Measurements from ENCODE around the gene CD81.
A peak's percentile ranks its signal among the peaks of the same experiment; 100 is the strongest.

Gene CD81

DNA sequence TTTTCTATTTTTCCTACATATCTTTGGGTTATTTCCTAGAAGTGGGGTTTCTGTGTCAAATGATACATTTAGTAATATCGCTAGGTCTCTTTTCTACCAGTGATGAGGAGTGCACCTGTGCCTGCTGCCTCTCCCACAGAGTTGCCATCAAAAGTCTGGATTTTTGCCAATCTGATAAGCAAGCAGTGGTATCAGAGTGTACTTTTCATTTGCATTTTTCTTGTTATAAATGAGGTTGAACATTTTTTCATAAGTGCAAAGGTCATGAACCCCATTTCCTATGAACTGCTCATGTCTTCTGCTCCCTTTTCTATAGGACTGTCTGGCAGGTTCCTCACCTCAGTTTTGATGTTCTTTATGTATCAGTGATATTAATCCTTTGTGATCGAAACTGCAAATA is 65.5 kb downstream of the CD81 start:
- DNase-seq, result peak in 1 of 2 donors; percentile 78

DNA sequence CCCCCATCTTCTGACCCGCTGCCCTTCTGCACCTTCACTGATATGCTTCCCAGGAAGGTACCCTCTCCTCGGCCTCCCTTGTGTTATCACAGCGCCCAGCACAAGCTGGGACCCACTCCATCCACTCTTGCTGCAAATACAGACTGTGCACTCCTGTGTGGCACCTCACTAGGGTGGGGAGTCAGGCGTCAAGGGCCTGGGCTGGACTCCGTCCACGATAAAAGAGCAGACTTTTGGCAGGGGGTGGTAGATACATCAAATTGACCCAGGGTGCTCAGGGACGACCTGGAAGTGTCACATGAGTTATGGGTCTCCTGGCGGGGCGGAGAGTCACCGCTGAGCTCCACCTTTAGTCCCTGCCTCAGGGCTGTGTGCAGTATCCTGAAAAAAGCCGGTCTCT is 66.3 kb downstream of the CD81 start:
- no peak for DNase-seq

DNA sequence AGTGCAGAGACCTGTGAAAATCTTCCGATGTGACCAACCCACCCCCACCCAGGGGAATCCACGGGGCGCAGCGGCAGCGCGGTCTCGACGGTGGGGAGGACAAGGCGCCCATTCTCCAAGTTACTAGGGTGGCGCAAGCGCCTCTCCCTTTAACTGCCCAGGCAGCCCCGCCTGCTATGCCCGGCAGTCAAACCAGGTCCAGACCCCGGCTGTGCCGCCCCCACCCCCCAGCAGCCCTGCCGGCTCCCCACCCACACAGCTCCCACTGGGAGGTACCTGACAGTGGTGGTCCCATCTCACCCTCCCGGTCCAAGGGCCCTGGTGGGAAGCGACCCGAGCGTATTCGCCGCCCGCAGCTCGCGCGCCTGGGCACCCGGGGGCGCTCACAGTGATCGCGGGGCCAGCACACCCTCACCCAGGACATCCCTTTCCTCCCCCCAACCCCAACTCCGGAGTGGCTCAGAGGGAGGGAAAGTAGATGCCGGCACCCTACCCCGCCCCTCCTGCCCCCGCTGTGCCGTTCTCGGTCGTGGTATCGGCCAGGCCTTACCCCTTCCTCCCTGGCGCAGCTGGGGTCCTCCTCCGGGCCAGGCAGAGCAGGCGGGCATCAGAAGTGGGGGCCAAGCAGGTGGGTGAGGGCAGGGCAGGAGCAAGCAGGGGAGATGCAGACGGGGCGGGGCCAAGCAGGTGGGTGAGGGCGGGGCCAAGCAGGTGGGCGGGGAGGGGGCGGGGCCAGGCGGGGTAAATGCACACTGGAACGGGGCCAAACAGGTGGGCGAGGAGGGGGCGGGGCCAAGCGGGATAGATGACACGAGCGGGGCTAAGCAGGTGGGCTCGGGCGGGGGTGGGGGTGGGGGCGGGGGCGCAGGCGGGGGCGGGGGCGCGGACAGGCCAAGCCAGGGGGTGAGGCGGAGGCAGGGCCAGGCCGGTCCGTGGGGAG is 67.0 kb downstream of the CD81 start, which contains the start of gene TRPM5:
Gene TRPM5 (minus strand): TSS at position 634 of the 940 bp plus-strand sequence. CDS start 21,478 bp downstream, outside the sequence.
- peak; percentile 73 to 74 for DNase-seq

DNA sequence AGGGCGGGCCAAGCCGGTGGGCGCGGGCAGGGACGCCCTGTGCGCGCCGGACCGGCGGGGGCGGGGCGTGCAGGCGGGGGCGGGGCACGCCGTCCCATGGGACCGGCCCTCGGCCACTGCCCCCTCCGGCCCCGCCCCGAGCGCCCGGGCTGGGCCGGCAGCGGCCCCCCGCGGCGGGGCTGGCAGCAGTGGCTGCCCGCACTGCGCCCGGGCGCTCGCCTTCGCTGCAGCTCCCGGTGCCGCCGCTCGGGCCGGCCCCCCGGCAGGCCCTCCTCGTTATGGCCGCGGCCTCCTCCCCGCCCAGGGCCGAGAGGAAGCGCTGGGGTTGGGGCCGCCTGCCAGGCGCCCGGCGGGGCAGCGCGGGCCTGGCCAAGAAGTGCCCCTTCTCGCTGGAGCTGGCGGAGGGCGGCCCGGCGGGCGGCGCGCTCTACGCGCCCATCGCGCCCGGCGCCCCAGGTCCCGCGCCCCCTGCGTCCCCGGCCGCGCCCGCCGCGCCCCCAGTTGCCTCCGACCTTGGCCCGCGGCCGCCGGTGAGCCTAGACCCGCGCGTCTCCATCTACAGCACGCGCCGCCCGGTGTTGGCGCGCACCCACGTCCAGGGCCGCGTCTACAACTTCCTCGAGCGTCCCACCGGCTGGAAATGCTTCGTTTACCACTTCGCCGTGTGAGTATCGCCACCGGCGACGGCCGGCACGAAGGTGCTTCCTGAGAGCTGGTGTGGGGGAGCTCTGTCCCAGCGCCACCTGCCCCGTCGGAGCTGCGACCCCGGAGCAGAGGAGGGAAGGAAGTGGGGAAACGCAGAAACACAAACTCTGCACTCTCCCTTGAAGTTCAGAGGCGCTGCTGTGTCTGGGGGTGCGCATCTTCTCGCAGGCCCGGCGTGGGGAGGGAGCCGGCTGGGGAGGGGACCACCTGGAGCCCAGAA is 68.0 kb downstream of the CD81 start, which contains the start of gene KCNQ1:
Gene KCNQ1 (plus strand): TSS at position 188 of the 925 bp plus-strand sequence. CDS start 91 bp downstream, at position 279.
- DNase-seq, result peak in 1 of 2 donors; percentile 69

DNA sequence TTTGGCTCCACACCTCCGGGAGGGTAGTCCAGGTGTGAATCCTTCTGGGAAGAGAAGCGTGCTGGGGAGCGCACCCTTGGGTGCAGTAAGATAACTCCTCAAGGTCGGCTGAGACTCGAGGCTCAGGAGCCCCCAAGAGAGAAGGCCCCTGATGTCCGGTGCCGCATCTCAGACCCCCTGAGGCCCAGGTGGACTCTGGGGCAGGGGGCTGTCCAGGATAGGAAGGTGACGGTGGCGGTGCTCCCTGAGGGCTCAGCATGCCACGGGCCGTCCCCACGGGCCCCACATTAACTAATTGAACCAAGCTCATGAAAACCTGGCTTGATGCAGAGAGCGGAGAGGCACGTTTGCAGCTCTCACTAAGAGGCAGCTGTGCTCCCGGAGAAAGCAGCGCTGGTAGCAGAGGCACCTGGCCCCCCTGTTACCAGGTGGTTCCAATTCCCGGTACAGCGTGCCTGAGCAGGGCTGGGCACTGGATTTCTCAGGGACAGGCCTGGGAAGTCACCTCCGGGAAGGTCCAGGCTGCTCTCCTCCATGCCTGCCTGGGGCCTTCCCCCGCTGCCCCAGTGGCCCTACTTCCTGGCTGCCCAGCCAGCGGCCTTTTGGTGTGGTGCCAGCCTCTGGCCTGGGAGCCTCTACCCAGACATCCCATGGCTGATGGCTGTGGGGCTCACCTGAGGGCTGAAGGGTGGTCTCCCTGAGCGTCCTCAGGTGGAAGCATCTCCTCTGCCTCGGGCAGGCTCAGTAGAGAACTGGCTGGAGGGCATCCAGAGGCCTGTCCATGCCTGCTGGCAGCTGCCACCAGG is 68.8 kb downstream of the CD81 start:
- DNase-seq, result no peak

DNA sequence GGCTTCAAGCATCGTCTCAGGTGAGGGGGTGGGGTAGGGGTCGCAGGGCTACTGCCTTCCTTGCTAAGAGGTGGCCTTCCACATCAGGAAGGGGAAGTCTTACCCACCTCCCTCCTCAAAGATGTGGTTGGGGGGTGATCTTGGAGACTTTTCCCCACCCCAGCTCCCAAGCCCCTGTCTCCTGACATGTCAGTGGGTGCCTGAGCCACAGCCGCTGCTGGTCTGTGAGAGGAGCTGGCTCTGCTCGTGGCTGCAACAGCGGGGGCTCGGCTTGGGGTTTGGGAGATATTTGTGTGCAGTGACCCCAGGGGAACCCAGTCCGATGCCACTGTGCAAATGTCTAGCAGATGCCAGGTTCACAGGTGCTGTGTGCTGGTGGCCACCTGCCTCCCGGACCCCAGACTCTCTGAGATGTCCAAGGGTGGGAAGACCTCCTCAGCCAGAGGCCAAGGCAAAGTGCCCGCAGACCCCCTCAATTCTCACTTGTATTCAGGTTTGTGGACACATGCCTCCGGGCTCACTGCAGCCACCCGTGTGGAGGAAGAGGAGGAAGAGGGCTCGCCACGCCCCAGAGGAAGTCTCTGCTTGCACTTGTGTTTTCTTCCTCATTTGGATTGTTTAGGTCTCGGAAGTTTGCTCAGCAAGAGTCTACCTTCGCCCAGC is 69.6 kb downstream of the CD81 start:
- peak in 1 of 2 donors; percentile 40 for DNase-seq

Measured in CD4-positive, alpha-beta T cell treated with Interferon alpha-2 for 1 hour (primary cell).